GM12801 (cell line): ENCODE results near the gene PALS1.

Experiments
- TF ChIP-seq, protein P1 (sequence below): IDR thresholded peaks from one replicate; pipeline ENCODE4 v1.5.1; 2011; ENCODE audit warnings: control low read depth; ENCODE audit not compliant: insufficient read length; ENCODE audit errors: extremely low read depth

The PALS1 gene

DNA sequence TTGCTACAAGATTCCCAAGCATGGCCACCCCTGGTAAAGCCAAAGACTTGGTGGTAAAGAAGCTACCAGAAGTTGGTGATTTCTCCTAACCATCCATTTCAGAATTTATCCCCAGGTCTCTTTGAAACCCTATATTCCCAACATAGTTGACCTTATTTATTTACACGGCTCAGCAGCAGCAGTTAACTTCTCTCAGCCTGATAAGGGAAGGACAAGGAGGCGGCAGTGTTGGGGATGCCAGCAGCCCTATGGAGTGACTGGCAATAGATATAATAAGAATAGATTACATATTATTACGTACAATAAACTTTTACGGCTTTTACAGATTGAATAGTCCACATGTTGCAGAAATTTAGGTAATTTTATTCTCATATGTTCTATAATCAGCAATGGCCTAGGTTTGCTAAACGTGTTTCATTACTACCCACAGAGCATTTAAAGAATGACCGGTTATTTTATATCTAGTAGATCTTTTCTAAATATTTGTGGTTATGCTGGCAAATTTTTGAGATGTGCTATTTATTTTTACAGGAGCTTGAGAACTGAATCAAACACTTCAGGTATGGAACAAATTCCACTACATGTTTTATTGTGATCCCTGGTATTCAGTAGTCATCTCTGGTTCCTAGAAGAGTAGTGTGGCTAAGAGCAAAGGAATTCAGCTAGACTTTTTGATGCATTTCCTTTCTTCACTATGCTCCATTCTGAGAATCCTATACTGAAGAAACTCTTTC lies 19.8 kb upstream of the PALS1 start:
- TF ChIP-seq, protein P1, sequence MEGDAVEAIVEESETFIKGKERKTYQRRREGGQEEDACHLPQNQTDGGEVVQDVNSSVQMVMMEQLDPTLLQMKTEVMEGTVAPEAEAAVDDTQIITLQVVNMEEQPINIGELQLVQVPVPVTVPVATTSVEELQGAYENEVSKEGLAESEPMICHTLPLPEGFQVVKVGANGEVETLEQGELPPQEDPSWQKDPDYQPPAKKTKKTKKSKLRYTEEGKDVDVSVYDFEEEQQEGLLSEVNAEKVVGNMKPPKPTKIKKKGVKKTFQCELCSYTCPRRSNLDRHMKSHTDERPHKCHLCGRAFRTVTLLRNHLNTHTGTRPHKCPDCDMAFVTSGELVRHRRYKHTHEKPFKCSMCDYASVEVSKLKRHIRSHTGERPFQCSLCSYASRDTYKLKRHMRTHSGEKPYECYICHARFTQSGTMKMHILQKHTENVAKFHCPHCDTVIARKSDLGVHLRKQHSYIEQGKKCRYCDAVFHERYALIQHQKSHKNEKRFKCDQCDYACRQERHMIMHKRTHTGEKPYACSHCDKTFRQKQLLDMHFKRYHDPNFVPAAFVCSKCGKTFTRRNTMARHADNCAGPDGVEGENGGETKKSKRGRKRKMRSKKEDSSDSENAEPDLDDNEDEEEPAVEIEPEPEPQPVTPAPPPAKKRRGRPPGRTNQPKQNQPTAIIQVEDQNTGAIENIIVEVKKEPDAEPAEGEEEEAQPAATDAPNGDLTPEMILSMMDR: no peak

DNA sequence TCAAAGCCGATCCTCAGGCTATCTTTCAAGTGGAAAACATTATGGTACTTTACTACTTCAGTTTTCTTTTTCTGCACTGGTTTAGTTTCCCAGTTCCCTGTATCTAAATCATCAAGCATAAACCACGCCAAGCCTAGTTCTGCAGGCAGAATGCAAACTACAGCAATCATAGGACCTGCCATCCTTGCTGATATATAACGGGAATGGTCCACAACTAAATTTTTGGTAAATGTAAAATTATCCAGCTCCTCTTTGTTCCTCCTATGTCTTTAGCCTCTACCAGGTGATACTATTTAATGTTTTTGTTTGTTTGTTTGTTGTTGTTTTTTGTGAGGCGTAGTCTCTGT lies 19.3 kb upstream of the PALS1 start:
- TF ChIP-seq, protein P1: no peak

- TF ChIP-seq, protein P1: no peak
Measured at GRCh38 chr14:67225523-67225922, 15.7 kb upstream of the PALS1 start.

DNA sequence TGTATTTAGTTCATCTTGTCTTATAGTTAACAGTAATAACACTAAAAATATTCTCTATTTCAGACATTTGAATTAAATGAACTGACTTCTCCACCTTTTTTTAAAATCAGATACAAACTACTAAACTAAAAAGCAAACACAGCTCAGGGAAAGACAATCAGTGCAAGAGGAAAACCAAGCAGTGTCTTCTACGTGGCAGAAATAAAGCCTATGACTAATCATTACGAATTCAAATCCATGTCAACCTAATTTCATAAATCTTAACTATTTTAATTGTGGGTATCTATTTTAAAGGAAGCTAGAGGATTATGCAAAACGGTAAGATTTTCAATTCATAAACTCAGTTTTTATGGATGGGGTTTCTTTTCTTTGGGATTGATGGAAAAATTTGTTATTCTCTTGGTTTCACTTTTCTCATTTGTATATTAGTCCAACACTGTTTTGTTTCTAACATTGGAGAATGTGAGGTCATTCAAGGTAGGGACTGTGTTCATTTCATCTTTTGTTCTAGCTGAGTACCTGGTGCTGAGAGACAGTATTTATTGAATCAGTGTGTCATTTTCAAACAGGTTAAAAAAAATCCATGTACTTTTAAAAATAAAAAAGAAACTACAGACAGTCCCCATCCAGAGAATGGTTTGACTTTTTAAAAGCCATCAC lies 12.8 kb upstream of the PALS1 start:
- TF ChIP-seq, protein P1: no peak

DNA sequence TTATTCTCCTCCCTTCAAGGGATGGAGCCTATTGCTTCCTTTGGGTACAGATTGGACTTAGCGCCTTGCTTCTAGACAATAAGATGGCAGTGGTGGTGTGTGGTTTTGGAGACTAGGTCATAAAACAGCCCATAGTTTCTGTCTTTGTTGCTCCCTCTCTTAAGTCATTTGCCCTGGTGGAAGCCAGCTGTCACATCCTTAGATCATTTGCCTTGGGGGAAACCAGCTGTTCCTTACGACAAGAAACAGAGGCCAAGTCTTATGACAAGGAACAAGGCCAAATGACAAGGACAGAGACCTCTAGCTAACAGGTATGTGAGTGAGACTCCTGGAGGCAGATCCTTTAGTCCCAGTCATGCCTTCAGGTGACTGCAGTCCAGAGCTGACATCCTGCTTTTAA lies 9.2 kb upstream of the PALS1 start:
- TF ChIP-seq, protein P1: no peak

DNA sequence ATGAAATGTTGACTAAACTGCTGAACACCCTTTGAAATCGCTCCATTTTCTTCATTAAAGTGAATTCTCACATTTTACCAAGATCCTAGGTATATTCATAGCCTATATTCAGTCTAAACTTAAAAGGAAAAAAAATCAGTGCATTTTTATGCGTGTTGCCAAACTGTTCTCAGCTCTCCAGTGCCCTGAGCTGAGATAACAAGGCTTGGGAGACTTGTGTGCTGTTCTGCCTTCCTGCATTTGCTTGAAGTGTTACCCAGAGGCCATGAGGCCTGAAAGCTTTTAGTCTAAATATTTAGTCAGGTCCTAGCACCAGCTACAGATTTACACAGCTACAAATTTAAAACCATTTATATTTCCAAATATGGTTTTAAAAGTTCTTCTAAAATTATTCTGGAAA lies 8.6 kb upstream of the PALS1 start:
- TF ChIP-seq, protein P1: no peak

GRCh38 chr14:67237591-67237990 lies 3.6 kb upstream of the PALS1 start:
- TF ChIP-seq, protein P1: no peak
